ENCODE measurements around the gene CLK1. TPM values are rescaled to one million over a fixed set of nuclear protein-coding genes. Genes with fewer than 3 reads are reported as not detected.

The CLK1 gene
- total RNA-seq, 1 donor: 64.8 TPM

GRCh38 chr2:200811333-200812121 is 52.9 kb downstream of the CLK1 start, which contains the start of gene BZW1:
TSS of gene BZW1 (plus strand) at chr2:200811910. CDS start at chr2:200813218, 1,308 bp downstream.
- no peak for TF ChIP-seq CTCF (IDR thresholded peaks at IDR 0.05; ENCODE audit: insufficient read depth, low read depth, low read length)
- DNase-seq (ENCODE audit: low read depth): peak; percentile 97
- H3K4me3 ChIP-seq (ENCODE audit: low read depth, low read length): peak within 1 kb of the TSS; percentile 87

GRCh38 chr2:200810998-200811332 is 53.5 kb downstream of the CLK1 start:
- no peak for DNase-seq (ENCODE audit: low read depth)
- TF ChIP-seq CTCF (IDR thresholded peaks at IDR 0.05; ENCODE audit: insufficient read depth, low read depth, low read length): no peak

GRCh38 chr2:200810252-200810997 is 54.0 kb downstream of the CLK1 start:
- no peak for TF ChIP-seq CTCF (IDR thresholded peaks at IDR 0.05; ENCODE audit: insufficient read depth, low read depth, low read length)
- H3K4me3 ChIP-seq (ENCODE audit: low read depth, low read length): peak overlapping the region; percentile 87
- DNase-seq (ENCODE audit: low read depth): peak; percentile 78

More at GRCh38 chr2:200810998-200811332, 53.5 kb downstream of the CLK1 start:
- H3K4me3 ChIP-seq (ENCODE audit: low read depth, low read length): peak overlapping the region; percentile 87

GRCh38 chr2:200809506-200810251 is 54.8 kb downstream of the CLK1 start:
- no peak overlapping the region for H3K4me3 ChIP-seq (ENCODE audit: low read depth, low read length)

More at GRCh38 chr2:200809506-200810251, 54.8 kb downstream of the CLK1 start:
- peak; percentile 44 for DNase-seq (ENCODE audit: low read depth)
- TF ChIP-seq CTCF (IDR thresholded peaks at IDR 0.05; ENCODE audit: insufficient read depth, low read depth, low read length): no peak

Small RNA genes lying within 50 kb of the gene (small RNA-seq; reads per million reads assigned to genes)
- gene RF00019 (not detected), gene RNA5SP115 (not detected), gene RNU6-312P (not detected), gene RNU6-31P (not detected), gene RNU6-762P (not detected)

Other genes starting within 250 kb of the CLK1 start
- 528 and 662 TPM in 2 replicates for gene BZW1, start 52.7 kb downstream of the CLK1 start, total RNA-seq
- gene PPIL3, start 24.4 kb upstream of the CLK1 start, total RNA-seq: 28.0 and 38.9 TPM in 2 replicates
- 22.9 and 30.2 TPM in 2 replicates for gene NIF3L1, start 24.7 kb upstream of the CLK1 start, total RNA-seq
- 10.0 and 22.5 TPM in 2 replicates for gene ORC2, start 99.0 kb upstream of the CLK1 start, total RNA-seq
- 11.3 and 17.7 TPM in 2 replicates for gene HYCC2, start 207.0 kb upstream of the CLK1 start, total RNA-seq
- gene NDUFB3, start 207.3 kb upstream of the CLK1 start, total RNA-seq: 44.1 and 54.0 TPM in 2 replicates